CD14-positive monocyte (primary cell): ENCODE data around the gene CLASP1. TPM values are rescaled to one million over a fixed set of nuclear protein-coding genes. Genes with fewer than 3 reads are reported as not detected.

Experiments used
- DNase-seq, 3 donors: peaks; one replicate each; pipeline ENCODE4 v3.0.0-alpha.2; 2011 to 2022
- H2AFZ ChIP-seq: 2 replicates; pipeline ENCODE4 v1.6.0; 2012; ENCODE audit warnings: mild to moderate bottlenecking, low read depth, low read length, inconsistent platforms; ENCODE audit not compliant: insufficient read depth, poor library complexity, severe bottlenecking
- H3K27ac ChIP-seq, 2 donors: 1 replicate in 1 of 2; 2 replicates in 1 of 2; pipeline ENCODE4 v1.5.1; 2012 to 2013; ENCODE audit warnings: low read length in 2 of 2, control low read depth in 1 of 2, inconsistent platforms in 1 of 2, low read depth in 1 of 2, mild to moderate bottlenecking in 1 of 2
- H3K27me3 ChIP-seq, 2 donors: one replicate each; pipeline versions ENCODE4 v1.6.0 to v1.6.1; 2011 to 2013; ENCODE audit warnings: low read length in 2 of 2; ENCODE audit not compliant: control insufficient read depth in 2 of 2, insufficient read depth in 2 of 2
- H3K36me3 ChIP-seq, 2 donors: replicated peaks in 1 of 2; 1 replicate in 1 of 2; 2 replicates in 1 of 2; pipeline versions ENCODE4 v1.5.1 to v1.6.1; 2012 to 2013; ENCODE audit warnings: low read length in 2 of 2, control low read depth in 1 of 2, inconsistent platforms in 1 of 2, mild to moderate bottlenecking in 1 of 2; ENCODE audit not compliant: insufficient read depth in 2 of 2, control insufficient read depth in 1 of 2
- H3K4me1 ChIP-seq, 2 donors: 1 replicate in 1 of 2; 2 replicates in 1 of 2; pipeline versions ENCODE4 v1.5.1 to v1.6.1; 2012 to 2013; ENCODE audit warnings: low read length in 2 of 2, control low read depth in 1 of 2, inconsistent platforms in 1 of 2, mild to moderate bottlenecking in 1 of 2, moderate library complexity in 1 of 2; ENCODE audit not compliant: insufficient read depth in 2 of 2, control insufficient read depth in 1 of 2
- H3K4me2 ChIP-seq: replicated peaks from 2 replicates; pipeline ENCODE3; 2012; ENCODE audit warnings: low read length, moderate library complexity, mild to moderate bottlenecking; ENCODE audit not compliant: poor library complexity, severe bottlenecking; ENCODE audit errors: extremely low read depth
- H3K4me3 ChIP-seq, 3 experiments: fragments of 200-600 bp in 1 of 3; sonication (generic) in 1 of 3; replicated peaks in 1 of 3; 1 replicate in 2 of 3; 2 replicates in 1 of 3; pipeline ENCODE4 v1.5.1; 2011 to 2013; ENCODE audit warnings: low read length in 3 of 3, mild to moderate bottlenecking in 3 of 3, control low read depth in 2 of 3, low read depth in 2 of 3, inconsistent platforms in 1 of 3, moderate library complexity in 1 of 3
- H3K79me2 ChIP-seq: 2 replicates; pipeline ENCODE4 v1.6.0; 2012; ENCODE audit warnings: mild to moderate bottlenecking, control low read depth, inconsistent platforms, low read length, moderate library complexity; ENCODE audit not compliant: insufficient read depth
- H3K9ac ChIP-seq: 2 replicates; pipeline ENCODE4 v1.6.0; 2017; ENCODE audit warnings: low read length, mild to moderate bottlenecking; ENCODE audit not compliant: insufficient read depth, poor library complexity, severe bottlenecking
- H3K9me3 ChIP-seq, 2 donors: replicated peaks in 1 of 2; 1 replicate in 1 of 2; 2 replicates in 1 of 2; pipeline versions ENCODE4 v1.5.1 to v1.6.1; 2012 to 2013; ENCODE audit warnings: low read length in 2 of 2, control low read depth in 1 of 2; ENCODE audit not compliant: control insufficient read depth in 1 of 2, insufficient read depth in 1 of 2
- H4K20me1 ChIP-seq: 2 replicates; pipeline ENCODE4 v1.6.0; 2012; ENCODE audit warnings: mild to moderate bottlenecking, low read length, control low read depth, moderate library complexity; ENCODE audit not compliant: insufficient read depth
- H3K27ac Mint-ChIP-seq, 7 donors: one replicate each; pipeline ENCODE4 v1.8.0; 2020; ENCODE audit warnings: mild to moderate bottlenecking in 7 of 7, mixed read lengths in 7 of 7, moderate library complexity in 6 of 7, inconsistent platforms in 2 of 7
- H3K27me3 Mint-ChIP-seq, 3 donors: one replicate each; pipeline ENCODE4 v1.8.0; 2021 to 2022; ENCODE audit warnings: low read depth in 3 of 3, mild to moderate bottlenecking in 3 of 3, mixed read lengths in 3 of 3, moderate library complexity in 3 of 3, inconsistent platforms in 1 of 3
- H3K36me3 Mint-ChIP-seq, 2 donors: one replicate each; pipeline ENCODE4 v1.8.0; 2020; ENCODE audit warnings: mixed read lengths in 2 of 2, inconsistent platforms in 1 of 2, mild to moderate bottlenecking in 1 of 2
- H3K4me1 Mint-ChIP-seq: one replicate; pipeline ENCODE4 v1.8.0; 2020; ENCODE audit warnings: mild to moderate bottlenecking, mixed read lengths
- H3K4me3 Mint-ChIP-seq, 2 donors: one replicate each; pipeline ENCODE4 v1.8.0; 2020; ENCODE audit warnings: mild to moderate bottlenecking in 2 of 2, mixed read lengths in 2 of 2, moderate library complexity in 1 of 2
- H3K9me3 Mint-ChIP-seq, 7 donors: one replicate each; pipeline ENCODE4 v1.8.0; 2020 to 2022; ENCODE audit warnings: mixed read lengths in 7 of 7, mild to moderate bottlenecking in 6 of 7, moderate library complexity in 6 of 7, inconsistent platforms in 2 of 7
- CTCF ChIP-seq: fragments of 200-600 bp; IDR thresholded peaks from one replicate; pipeline ENCODE4 v1.8.0; 2022; ENCODE audit warnings: antibody characterized with exemption, mild to moderate bottlenecking
- WGBS: methylation state at CpG from one replicate; pipeline ENCODE4 v1.1.5; 2013; ENCODE audit warnings: missing lambda C conversion rate; ENCODE audit not compliant: insufficient coverage; 5-methylcytosine and 5-hydroxymethylcytosine counted together
- intact Hi-C, 2 donors: fragments of 100-400 bp; cut with micrococcal nuclease; formaldehyde crosslinking; loops; one replicate each; pipeline versions ENCODE4 v1.15.0 to v1.15.1; 2023
- polyA plus RNA-seq, 3 donors: library from polyadenylated mRNA; depleted of rRNA in 1 of 3; unstranded in 2 of 3; stranded (reverse) in 1 of 3; fragments of 300-500 nt in 2 of 3; fragments of >200 nt in 1 of 3; fragmentation: Illumina TruSeq in 2 of 3; gene quantifications; 1 replicate in 2 of 3; 2 replicates in 1 of 3; pipeline ENCODE4 v1.2.3, GENCODE V29; 2012 to 2021

The CLASP1 gene
- polyA plus RNA-seq, 3 donors, result 4.8 to 8.1 (median 7.6) TPM

- Mint-ChIP-seq H3K4me1 (no peaks in the 10 kb centered on the region), H3K27ac (peak overlapping the region in 1 of 7 donors; percentile 65), H3K4me3 (no peak overlapping the region)
Measured at GRCh38 chr2:121436918-121437317, 212.3 kb downstream of the CLASP1 start.

GRCh38 chr2:121435790-121436189, 213.5 kb downstream of the CLASP1 start:
- intact Hi-C loops, result no loop called here
- Histone ChIP-seq H3K9me3 (no peaks in the 10 kb centered on the region), H3K4me3 (no peak overlapping the region), H3K9ac (no peak overlapping the region), H3K4me2 (no peak overlapping the region), H3K4me1 (no peaks in the 10 kb centered on the region), H2AFZ (no peak overlapping the region), H3K36me3 (peaks cover 9 to 27% of the 10 kb centered on the region in 2 donors), H3K79me2 (no peaks in the 10 kb centered on the region), H4K20me1 (no peaks in the 10 kb centered on the region), H3K27me3 (no peaks in the 10 kb centered on the region), H3K27ac (no peak overlapping the region)
- Mint-ChIP-seq H3K9me3 (peaks cover 0 to 2% (median 0%) of the 10 kb centered on the region in 7 donors), H3K4me1 (no peaks in the 10 kb centered on the region), H3K27me3 (peaks cover 0 to 2% (median 0%) of the 10 kb centered on the region in 3 donors), H3K4me3 (no peak overlapping the region), H3K27ac (peak overlapping the region in 1 of 7 donors; percentile 37), H3K36me3 (peaks cover 23 to 45% of the 10 kb centered on the region in 2 donors)
- TF ChIP-seq CTCF, result no peak
- WGBS, result 92% methylated on average over 2 of the region's 3 CpGs
- no peak for DNase-seq

More at GRCh38 chr2:121436918-121437317, 212.3 kb downstream of the CLASP1 start:
- DNase-seq, result no peak
- intact Hi-C loops, result no loop called here
- Mint-ChIP-seq H3K27me3 (peaks cover 0 to 3% (median 0%) of the 10 kb centered on the region in 3 donors), H3K36me3 (peaks cover 26 to 51% of the 10 kb centered on the region in 2 donors), H3K9me3 (peaks cover 0 to 2% (median 0%) of the 10 kb centered on the region in 7 donors)
- Histone ChIP-seq H3K27me3 (no peaks in the 10 kb centered on the region), H4K20me1 (no peaks in the 10 kb centered on the region), H3K4me3 (no peak overlapping the region), H3K9ac (no peak overlapping the region), H3K4me1 (no peaks in the 10 kb centered on the region), H2AFZ (no peak overlapping the region), H3K27ac (no peak overlapping the region), H3K36me3 (peaks cover 9 to 38% of the 10 kb centered on the region in 2 donors), H3K9me3 (no peaks in the 10 kb centered on the region), H3K79me2 (no peaks in the 10 kb centered on the region), H3K4me2 (no peak overlapping the region)
- no peak for TF ChIP-seq CTCF
- WGBS, result 100% methylated on average over 2 of the region's 3 CpGs
